Choroid plexus epithelial cell (primary cell): Measurements from ENCODE around the gene GET4.

Source experiments
- DNase-seq: peaks from one replicate; pipeline ENCODE4 v3.0.0-alpha.2; 2010; ENCODE audit warnings: low read depth
- H3K4me3 ChIP-seq: 2 replicates; pipeline ENCODE4 v1.5.1; 2011; ENCODE audit warnings: low read depth, mild to moderate bottlenecking, control low read depth, low read length, moderate library complexity
- CTCF ChIP-seq: conservative IDR thresholded peaks from 2 replicates; pipeline ENCODE4 v1.5.1; 2011; ENCODE audit warnings: low read depth, mild to moderate bottlenecking, control low read depth, inconsistent platforms, low read length, moderate library complexity

Gene GET4

GRCh38 chr7:854118-854775 is 22.1 kb upstream of the GET4 start:
- DNase-seq = no peak
- no peak for TF ChIP-seq CTCF

GRCh38 chr7:855686-856369 is 20.5 kb upstream of the GET4 start:
- DNase-seq = no peak
- no peak overlapping the region for H3K4me3 ChIP-seq
- TF ChIP-seq CTCF = no peak

More at GRCh38 chr7:854118-854775, 22.1 kb upstream of the GET4 start:
- H3K4me3 ChIP-seq = no peak overlapping the region

GRCh38 chr7:856444-857095 is 19.8 kb upstream of the GET4 start:
- DNase-seq = no peak
- no peak overlapping the region for H3K4me3 ChIP-seq
- no peak for TF ChIP-seq CTCF

GRCh38 chr7:857661-858060 is 18.7 kb upstream of the GET4 start:
- no peak overlapping the region for H3K4me3 ChIP-seq
- no peak for TF ChIP-seq CTCF
- DNase-seq = no peak

DNA sequence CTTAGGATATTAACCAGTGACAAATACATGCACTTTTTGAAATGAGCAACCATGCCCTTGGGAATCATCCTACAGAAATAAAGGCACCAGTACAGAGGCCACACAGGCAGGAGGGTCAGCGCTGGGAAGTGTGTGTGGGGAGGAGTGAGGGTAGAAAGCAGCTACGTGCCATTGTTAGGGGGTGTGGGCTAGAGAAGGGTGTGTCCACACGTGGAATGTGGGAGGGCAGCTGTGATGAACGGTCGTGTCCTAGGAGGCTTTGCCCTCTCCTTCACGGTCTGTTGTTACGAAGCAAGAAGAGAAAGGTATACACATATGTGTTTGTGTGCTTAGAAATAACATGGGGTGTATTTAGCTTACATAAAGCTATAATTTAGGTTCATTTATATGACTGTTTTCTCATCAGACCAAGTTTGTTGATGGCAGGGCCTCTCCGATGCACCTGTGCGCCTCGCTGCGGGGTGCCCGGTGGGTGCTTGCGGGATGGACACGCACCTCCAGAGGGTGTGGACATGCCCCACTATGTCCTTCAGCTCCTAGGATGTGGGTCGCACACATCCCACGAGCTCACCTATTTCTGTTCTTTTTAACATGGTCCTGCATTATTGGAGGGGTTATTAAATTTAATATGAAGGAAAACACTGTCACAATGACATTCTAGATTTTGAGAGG is 16.9 kb upstream of the GET4 start:
- H3K4me3 ChIP-seq = no peak overlapping the region
- TF ChIP-seq CTCF = no peak
- no peak for DNase-seq

- no peak for TF ChIP-seq CTCF
- no peak for DNase-seq
- no peak overlapping the region for H3K4me3 ChIP-seq
These were observed 16.2 kb upstream of the GET4 start for GRCh38 chr7:860149-860548.
